HCT116 (cell line): ENCODE data around the gene VPS35L. TPM values are rescaled to one million over a fixed set of nuclear protein-coding genes. Genes with fewer than 3 reads are reported as not detected.

Source experiments
- ATAC-seq: fragments of 200-7000 bp; cut with Tn5 transposase; 2 replicates; pipeline ENCODE4 v1.9.1; 2020; ENCODE audit warnings: mild to moderate bottlenecking, moderate library complexity
- BruUV-seq: library from RNA; stranded (reverse); fragments of 400-500 nt; replicated peaks from 2 replicates; lab custom pipeline; 2021; lab: Mats Ljungman, UMichigan
- CTCF ChIA-PET: fragments of 300-600 bp; sonication (Branson Sonifier 250); formaldehyde crosslinking; loops from one replicate; lab custom pipeline; 2021; ENCODE audit warnings: antibody characterized with exemption; lab: Charles Lee
- POLR2A ChIA-PET: fragments of 300-600, 350-600 bp; sonication (Branson Sonifier 250); formaldehyde crosslinking; loops from one replicate; lab custom pipeline; 2021; ENCODE audit warnings: antibody characterized with exemption; lab: Charles Lee
- RAD21 ChIA-PET, 2 experiments: fragments of 300-600 bp; sonication (Branson Sonifier 250); formaldehyde crosslinking; loops; one replicate each; lab custom pipeline; 2023; ENCODE audit warnings: low total read pairs in 2 of 2; ENCODE audit not compliant: uncharacterized antibody in 2 of 2, unreplicated experiment in 2 of 2, low non-redundant PET in 1 of 2; lab: Charles Lee
- DNase-seq: peaks from one replicate; pipeline ENCODE4 v3.0.0-alpha.2; 2010; ENCODE audit warnings: low read depth, low spot score
- H2AFZ ChIP-seq: fragments of 200-600 bp; shearing (Covaris generic), sonication (generic); 2 replicates; pipeline ENCODE4 v1.6.1; 2017; ENCODE audit warnings: low read depth, mixed run types, mixed read lengths, antibody characterized with exemption, low read length; ENCODE audit not compliant: poor library complexity, severe bottlenecking
- H3K27ac ChIP-seq: 2 replicates; pipeline ENCODE4 v1.5.1; 2012; ENCODE audit warnings: low read depth, low read length
- H3K27me3 ChIP-seq: fragments of 200-600 bp; sonication (generic); 2 replicates; pipeline ENCODE4 v1.6.1; 2016; ENCODE audit warnings: mixed run types, low read length, mixed read lengths; ENCODE audit not compliant: insufficient read depth
- H3K36me3 ChIP-seq, 2 experiments: fragments of 200-500 bp in 1 of 2; fragments of 200-600 bp in 1 of 2; sonication (Bioruptor generic) in 1 of 2; sonication (generic) in 1 of 2; 2 replicates each; pipeline versions ENCODE4 v1.5.1 to v1.6.1; 2014 to 2016; ENCODE audit warnings: low read length in 2 of 2, inconsistent platforms in 1 of 2, mixed read lengths in 1 of 2, mixed run types in 1 of 2; ENCODE audit not compliant: insufficient read depth in 2 of 2, control insufficient read depth in 1 of 2
- H3K4me1 ChIP-seq, 2 experiments: fragments of 200-600 bp in 1 of 2; sonication (generic) in 1 of 2; 2 replicates each; pipeline versions ENCODE4 v1.5.1 to v1.6.1; 2012 to 2017; ENCODE audit warnings: low read length in 2 of 2, inconsistent platforms in 1 of 2, mild to moderate bottlenecking in 1 of 2, mixed read lengths in 1 of 2, mixed run types in 1 of 2, moderate library complexity in 1 of 2; ENCODE audit not compliant: insufficient read depth in 2 of 2, control insufficient read depth in 1 of 2
- H3K4me2 ChIP-seq: fragments of 200-600 bp; sonication (generic); 2 replicates; pipeline ENCODE4 v1.6.1; 2017; ENCODE audit warnings: mixed run types, low read length, mixed read lengths
- H3K4me3 ChIP-seq, 2 experiments: fragments of 200-600 bp in 1 of 2; sonication (generic) in 1 of 2; replicated peaks in 1 of 2; 2 replicates each; pipeline ENCODE4 v1.5.1; 2011 to 2016; ENCODE audit warnings: low read length in 2 of 2, control low read depth in 1 of 2, low read depth in 1 of 2, mild to moderate bottlenecking in 1 of 2, mixed read lengths in 1 of 2, mixed run types in 1 of 2
- H3K79me2 ChIP-seq: fragments of 200-600 bp; sonication (generic); 2 replicates; pipeline ENCODE4 v1.6.1; 2017; ENCODE audit warnings: mild to moderate bottlenecking, mixed run types, low read length, moderate library complexity, mixed read lengths; ENCODE audit not compliant: insufficient read depth
- H3K9ac ChIP-seq: fragments of 200-600 bp; sonication (generic); 2 replicates; pipeline ENCODE4 v1.6.1; 2016; ENCODE audit warnings: low read length, mixed read lengths
- H3K9me2 ChIP-seq: fragments of 200-600 bp; sonication (generic), shearing (Covaris generic); 2 replicates; pipeline ENCODE4 v1.6.1; 2017; ENCODE audit warnings: mixed run types, mild to moderate bottlenecking, moderate library complexity; ENCODE audit not compliant: insufficient read depth
- H3K9me3 ChIP-seq, 2 experiments: fragments of 200-500 bp in 1 of 2; fragments of 200-600 bp in 1 of 2; sonication (Bioruptor generic) in 1 of 2; sonication (generic) in 1 of 2; 2 replicates each; pipeline ENCODE4 v1.6.1; 2014 to 2017; ENCODE audit warnings: low read length in 2 of 2, mixed read lengths in 2 of 2, inconsistent platforms in 1 of 2, low read depth in 1 of 2, mild to moderate bottlenecking in 1 of 2, mixed run types in 1 of 2, moderate library complexity in 1 of 2; ENCODE audit not compliant: control insufficient read depth in 1 of 2, insufficient read depth in 1 of 2
- H4K20me1 ChIP-seq: fragments of 200-600 bp; sonication (generic), shearing (Covaris generic); 2 replicates; pipeline ENCODE4 v1.6.1; 2017; ENCODE audit warnings: mixed run types, mild to moderate bottlenecking, moderate library complexity; ENCODE audit not compliant: insufficient read depth
- CEBPB ChIP-seq: IDR thresholded peaks from 2 replicates; pipeline ENCODE4 v1.6.1; 2012; ENCODE audit warnings: low read depth
- EGR1 ChIP-seq: IDR thresholded peaks from 2 replicates; pipeline ENCODE4 v1.6.1; 2012; ENCODE audit warnings: low read depth
- EZH2 ChIP-seq: fragments of 200-600 bp; sonication (generic); IDR thresholded peaks from 2 replicates; pipeline ENCODE4 v1.6.1; 2017; ENCODE audit warnings: antibody characterized with exemption, mixed run types
- EZH2phosphoT487 ChIP-seq: fragments of 200-600 bp; IDR thresholded peaks from 2 replicates; pipeline ENCODE4 v1.6.1; 2018; ENCODE audit warnings: antibody characterized with exemption, borderline replicate concordance
- FOSL1 ChIP-seq: IDR thresholded peaks from 2 replicates; pipeline ENCODE4 v1.6.1; 2012; ENCODE audit warnings: low read depth
- JUND ChIP-seq: IDR thresholded peaks from 2 replicates; pipeline ENCODE4 v1.6.1; 2012
- POLR2A ChIP-seq: IDR thresholded peaks from 2 replicates; pipeline ENCODE4 v1.7.0; 2011; ENCODE audit warnings: borderline replicate concordance; ENCODE audit not compliant: insufficient read depth, insufficient read length; ENCODE audit errors: extremely low read depth
- POLR2AphosphoS5 ChIP-seq: IDR thresholded peaks from 2 replicates; pipeline ENCODE4 v1.6.1; 2011; ENCODE audit warnings: mild to moderate bottlenecking, low read depth, low read length, moderate library complexity
- RAD21 ChIP-seq: IDR thresholded peaks from 2 replicates; pipeline ENCODE4 v1.6.1; 2012; ENCODE audit warnings: low read depth, mild to moderate bottlenecking
- SIN3A ChIP-seq: IDR thresholded peaks from 2 replicates; pipeline ENCODE4 v1.6.1; 2012; ENCODE audit warnings: low read depth
- SP1 ChIP-seq: IDR thresholded peaks from 2 replicates; pipeline ENCODE4 v1.6.1; 2012; ENCODE audit warnings: low read depth
- TCF7L2 ChIP-seq: IDR thresholded peaks from 2 replicates; pipeline ENCODE4 v1.7.0; 2011; ENCODE audit warnings: borderline replicate concordance, inconsistent platforms; ENCODE audit not compliant: insufficient read depth, insufficient read length; ENCODE audit errors: extremely low read depth
- YY1 ChIP-seq: IDR thresholded peaks from 2 replicates; pipeline ENCODE4 v1.6.1; 2011; ENCODE audit warnings: low read length, low read depth, moderate library complexity, mild to moderate bottlenecking; ENCODE audit not compliant: insufficient replicate concordance; ENCODE audit errors: extremely low read depth
- intact Hi-C: fragments of 100-400 bp; cut with micrococcal nuclease; formaldehyde crosslinking; loops from 2 replicates; pipeline ENCODE4 v1.10.0; 2022
- total RNA-seq: library from RNA; stranded (reverse); gene quantifications from one replicate; pipeline ENCODE4 v1.2.1, GENCODE V29; 2021; ENCODE audit not compliant: unreplicated experiment
- TF ChIP-seq, protein P1 (sequence below): IDR thresholded peaks from 2 replicates; pipeline ENCODE4 v1.6.1; 2012

The VPS35L gene
- total RNA-seq, 1 experiment from 2014 or later: 21.4 TPM

GRCh38 chr16:19609359-19609758 is 53.9 kb downstream of the VPS35L start:
- no peak for ATAC-seq
- ChIA-PET CTCF (interaction anchor here (1.0 kb wide), 1 partner anchor 26 kb away, joined by 3 read pairs; no protein-coding TSS in a partner anchor), RAD21 (no interaction called here), POLR2A (no interaction called here)
- no peaks in the 10 kb centered on the region for H3K4me1 ChIP-seq
- no peaks in the 10 kb centered on the region for H3K9me3 ChIP-seq
- TF ChIP-seq, protein P1, sequence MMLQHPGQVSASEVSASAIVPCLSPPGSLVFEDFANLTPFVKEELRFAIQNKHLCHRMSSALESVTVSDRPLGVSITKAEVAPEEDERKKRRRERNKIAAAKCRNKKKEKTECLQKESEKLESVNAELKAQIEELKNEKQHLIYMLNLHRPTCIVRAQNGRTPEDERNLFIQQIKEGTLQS: no peak
- TF ChIP-seq TCF7L2: no peak
- TF ChIP-seq SIN3A: no peak
- no peak for TF ChIP-seq CEBPB
- TF ChIP-seq EGR1: no peak
- no peak for TF ChIP-seq YY1
- TF ChIP-seq RAD21: no peak
- no peak for TF ChIP-seq FOSL1
- no peak for TF ChIP-seq POLR2A
- TF ChIP-seq EZH2: no peak
- TF ChIP-seq POLR2AphosphoS5: no peak
- no peak for TF ChIP-seq EZH2phosphoT487
- no peaks in the 10 kb centered on the region for H4K20me1 ChIP-seq
- no TSS peak for BruUV-seq
- no peak overlapping the region for H3K9ac ChIP-seq
- H3K4me2 ChIP-seq: no peak overlapping the region
- H3K27ac ChIP-seq: no peak overlapping the region
- DNase-seq: no peak
- no peaks in the 10 kb centered on the region for H3K9me2 ChIP-seq
- H3K79me2 ChIP-seq: no peaks in the 10 kb centered on the region
- H3K4me3 ChIP-seq: no peak overlapping the region
- intact Hi-C loops: loop anchor here (10.0 kb wide), 2 partner anchors 55 to 695 kb away; no protein-coding TSS in a partner anchor
- no peak overlapping the region for H2AFZ ChIP-seq
- no peaks in the 10 kb centered on the region for H3K36me3 ChIP-seq
- H3K27me3 ChIP-seq: no peaks in the 10 kb centered on the region

- H3K4me3 ChIP-seq: no peak overlapping the region
- H3K9me3 ChIP-seq: no peaks in the 10 kb centered on the region
- H3K27me3 ChIP-seq: no peaks in the 10 kb centered on the region
- DNase-seq (no peak), ATAC-seq (no peak)
- no TSS peak for BruUV-seq
- RAD21 ChIA-PET: no interaction called here
- TF ChIP-seq RAD21 (no peak), SP1 (no peak), JUND (no peak)
- H3K9ac ChIP-seq: no peak overlapping the region
- no peak overlapping the region for H3K4me2 ChIP-seq
- POLR2A ChIA-PET: no interaction called here
- no peaks in the 10 kb centered on the region for H3K4me1 ChIP-seq
- no peaks in the 10 kb centered on the region for H3K9me2 ChIP-seq
- H4K20me1 ChIP-seq: no peaks in the 10 kb centered on the region
- no peak overlapping the region for H2AFZ ChIP-seq
- H3K36me3 ChIP-seq: no peaks in the 10 kb centered on the region
- CTCF ChIA-PET: interaction anchor here (1.1 kb wide), 1 partner anchor 9 kb away, joined by 3 read pairs; no protein-coding TSS in a partner anchor
- intact Hi-C loops: no loop called here
- H3K79me2 ChIP-seq: no peaks in the 10 kb centered on the region
- H3K27ac ChIP-seq: no peak overlapping the region
These were observed 54.7 kb downstream of the VPS35L start for GRCh38 chr16:19610200-19610599.
